Upper lobe of right lung (tissue), 1 donor: ENCODE results near the gene NAT9. TPM values are rescaled to one million over a fixed set of nuclear protein-coding genes. Genes with fewer than 3 reads are reported as not detected.
A peak's percentile ranks its signal among the peaks of the same experiment; 100 is the strongest.

Experiments used
- ATAC-seq: fragments of 200-7000 bp; cut with Tn5 transposase; one replicate; pipeline ENCODE4 v1.9.1; 2020; ENCODE audit warnings: mild to moderate bottlenecking, moderate library complexity
- DNase-seq: peaks from one replicate; pipeline ENCODE4 v3.0.0-alpha.2; 2020
- H3K27ac ChIP-seq: fragments of 200-600 bp; one replicate; pipeline ENCODE4 v1.8.0; 2022
- H3K27me3 ChIP-seq: fragments of 200-600 bp; one replicate; pipeline ENCODE4 v1.8.0; 2022; ENCODE audit warnings: mild to moderate bottlenecking
- H3K36me3 ChIP-seq: fragments of 200-600 bp; one replicate; pipeline ENCODE4 v1.8.0; 2022
- H3K4me1 ChIP-seq: fragments of 200-600 bp; one replicate; pipeline ENCODE4 v1.8.0; 2022
- H3K4me3 ChIP-seq: fragments of 200-600 bp; one replicate; pipeline ENCODE4 v1.8.0; 2022; ENCODE audit warnings: mild to moderate bottlenecking
- H3K9me3 ChIP-seq: fragments of 200-600 bp; one replicate; pipeline ENCODE4 v1.8.0; 2022
- CTCF ChIP-seq: fragments of 200-600 bp; IDR thresholded peaks from one replicate; pipeline ENCODE4 v1.8.0; 2022; ENCODE audit warnings: antibody characterized with exemption
- intact Hi-C: fragments of 100-400 bp; cut with DNase I; formaldehyde crosslinking; loops from one replicate; pipeline ENCODE4 v1.11.0; 2022
- total RNA-seq: library from RNA; stranded (reverse); fragmentation: NEBNext Ultra II Directional; extraction: Animal tissue kit (Norgen Biotek cat#: 25700); gene quantifications from one replicate; pipeline ENCODE4 v1.2.1, GENCODE V29; 2021
- donor health status: DM: no; HTN: yes; CAD: no; lungs with severe emphysema.

The NAT9 gene
- total RNA-seq, 1 donor from 2014 or later = 40.8 TPM

- DNase-seq = no peak
- no peak for TF ChIP-seq CTCF
- no peaks in the 10 kb centered on the region for H3K36me3 ChIP-seq
- peak overlapping the region; percentile 24 for H3K27ac ChIP-seq
- H3K27me3 ChIP-seq = no peaks in the 10 kb centered on the region
- intact Hi-C loops = no loop called here
- no peak overlapping the region for H3K4me3 ChIP-seq
- ATAC-seq = peak; percentile 9
- H3K9me3 ChIP-seq = no peaks in the 10 kb centered on the region
- H3K4me1 ChIP-seq = peaks cover 48% of the 10 kb centered on the region
Measured at GRCh38 chr17:74758848-74759168, 17.3 kb downstream of the NAT9 start.

- no peaks in the 10 kb centered on the region for H3K36me3 ChIP-seq
- H3K27me3 ChIP-seq = no peaks in the 10 kb centered on the region
- peak overlapping the region; percentile 24 for H3K27ac ChIP-seq
- peaks cover 48% of the 10 kb centered on the region for H3K4me1 ChIP-seq
- TF ChIP-seq CTCF = no peak
- intact Hi-C loops = no loop called here
- ATAC-seq (peak; percentile 15), DNase-seq (no peak)
- H3K4me3 ChIP-seq = no peak overlapping the region
- no peaks in the 10 kb centered on the region for H3K9me3 ChIP-seq
Measured at GRCh38 chr17:74757931-74758847, 18.0 kb downstream of the NAT9 start.

- intact Hi-C loops = no loop called here
- Histone ChIP-seq H3K4me3 (no peak overlapping the region), H3K4me1 (peaks cover 48% of the 10 kb centered on the region), H3K36me3 (no peaks in the 10 kb centered on the region), H3K27ac (no peak overlapping the region), H3K27me3 (no peaks in the 10 kb centered on the region), H3K9me3 (no peaks in the 10 kb centered on the region)
- ATAC-seq = peak; percentile 3
- no peak for DNase-seq
- TF ChIP-seq CTCF = no peak
Measured at GRCh38 chr17:74757502-74757901, 18.6 kb downstream of the NAT9 start.

GRCh38 chr17:74756891-74757290 lies 19.3 kb downstream of the NAT9 start:
- Histone ChIP-seq H3K4me1 (peaks cover 52% of the 10 kb centered on the region), H3K9me3 (no peaks in the 10 kb centered on the region), H3K4me3 (no peak overlapping the region), H3K27me3 (no peaks in the 10 kb centered on the region), H3K36me3 (no peaks in the 10 kb centered on the region), H3K27ac (no peak overlapping the region)
- DNase-seq = no peak
- no peak for ATAC-seq
- no peak for TF ChIP-seq CTCF
- intact Hi-C loops = no loop called here

GRCh38 chr17:74755533-74755932 lies 20.6 kb downstream of the NAT9 start:
- DNase-seq = no peak
- intact Hi-C loops = no loop called here
- H3K4me1 ChIP-seq = peaks cover 51% of the 10 kb centered on the region

More at GRCh38 chr17:74755533-74755932, 20.6 kb downstream of the NAT9 start:
- Histone ChIP-seq H3K4me3 (no peak overlapping the region), H3K9me3 (no peaks in the 10 kb centered on the region), H3K36me3 (no peaks in the 10 kb centered on the region), H3K27me3 (no peaks in the 10 kb centered on the region), H3K27ac (no peak overlapping the region)
- no peak for TF ChIP-seq CTCF
- ATAC-seq = no peak
